Fibroblast of skin of scalp (primary cell): ENCODE data around the gene PHIP.

Experiments
- DNase-seq: peaks from one replicate; pipeline ENCODE4 v3.0.0-alpha.2; 2013

PHIP gene

GRCh38 chr6:79070206-79070825 lies 7.7 kb downstream of the PHIP start:
- no peak for DNase-seq

- no peak for DNase-seq
These were observed 11.2 kb downstream of the PHIP start for GRCh38 chr6:79066828-79067227.

GRCh38 chr6:79066330-79066729 lies 11.7 kb downstream of the PHIP start:
- DNase-seq, result no peak

- no peak for DNase-seq
These were observed 12.8 kb downstream of the PHIP start for GRCh38 chr6:79065232-79065631.

- DNase-seq, result no peak
These were observed 13.4 kb downstream of the PHIP start for GRCh38 chr6:79064635-79065034.

- no peak for DNase-seq
These were observed 15.3 kb downstream of the PHIP start for GRCh38 chr6:79062708-79063107.

- no peak for DNase-seq
These were observed 20.3 kb downstream of the PHIP start for GRCh38 chr6:79057746-79058145.

- DNase-seq, result no peak
These were observed 21.8 kb downstream of the PHIP start for GRCh38 chr6:79056226-79056625.

GRCh38 chr6:79048611-79049010 lies 29.4 kb downstream of the PHIP start:
- peak; percentile 35 for DNase-seq

GRCh38 chr6:79047072-79047471 lies 31.0 kb downstream of the PHIP start:
- DNase-seq, result no peak

GRCh38 chr6:79045966-79046365 lies 32.1 kb downstream of the PHIP start:
- no peak for DNase-seq

- DNase-seq, result no peak
These were observed 35.3 kb downstream of the PHIP start for GRCh38 chr6:79042799-79043126.

GRCh38 chr6:79042088-79042798 lies 35.8 kb downstream of the PHIP start:
- no peak for DNase-seq

GRCh38 chr6:79040083-79040482 lies 38.0 kb downstream of the PHIP start:
- peak; percentile 52 for DNase-seq

- no peak for DNase-seq
These were observed 40.0 kb downstream of the PHIP start for GRCh38 chr6:79038061-79038460.

GRCh38 chr6:79034865-79035264 lies 43.2 kb downstream of the PHIP start:
- DNase-seq, result no peak

GRCh38 chr6:79033279-79033678 lies 44.8 kb downstream of the PHIP start:
- DNase-seq, result no peak

- DNase-seq, result peak; percentile 85
These were observed 46.0 kb downstream of the PHIP start for GRCh38 chr6:79031821-79032590.

GRCh38 chr6:79030511-79030910 lies 47.5 kb downstream of the PHIP start:
- DNase-seq, result no peak

GRCh38 chr6:79030023-79030422 lies 48.0 kb downstream of the PHIP start:
- DNase-seq, result no peak

- peak; percentile 38 for DNase-seq
These were observed 49.3 kb downstream of the PHIP start for GRCh38 chr6:79028641-79029314.

- no peak for DNase-seq
These were observed 66.1 kb downstream of the PHIP start for GRCh38 chr6:79011940-79012339.

- DNase-seq, result no peak
These were observed 67.6 kb downstream of the PHIP start for GRCh38 chr6:79010422-79010821.
